H9 (cell line): ENCODE results near the gene ASTL. TPM values are rescaled to one million over a fixed set of nuclear protein-coding genes. Genes with fewer than 3 reads are reported as not detected.

Experiments
- DNase-seq: peaks from one replicate; pipeline ENCODE4 v3.0.0-alpha.2; 2017
- H2AFZ ChIP-seq: one replicate; pipeline ENCODE4 v1.6.1; 2013; ENCODE audit warnings: mild to moderate bottlenecking, low read length, control low read depth, moderate library complexity
- H2AK5ac ChIP-seq: 2 replicates; pipeline ENCODE4 v1.6.1; 2013; ENCODE audit warnings: low read length, control low read depth, mixed read lengths; ENCODE audit not compliant: insufficient read length
- H2BK120ac ChIP-seq: one replicate; pipeline ENCODE4 v1.6.1; 2013; ENCODE audit warnings: low read depth, mild to moderate bottlenecking, low read length, control low read depth, inconsistent platforms; ENCODE audit not compliant: poor library complexity, severe bottlenecking
- H2BK12ac ChIP-seq: 2 replicates; pipeline ENCODE4 v1.6.1; 2013; ENCODE audit warnings: low read length, control low read depth, mixed read lengths, low read depth; ENCODE audit not compliant: insufficient read length
- H2BK15ac ChIP-seq: 2 replicates; pipeline ENCODE4 v1.6.1; 2013; ENCODE audit warnings: low read depth, low read length, control low read depth
- H2BK20ac ChIP-seq: one replicate; pipeline ENCODE4 v1.6.1; 2013; ENCODE audit warnings: low read depth, mild to moderate bottlenecking, low read length, control low read depth, inconsistent platforms; ENCODE audit not compliant: poor library complexity, severe bottlenecking
- H2BK5ac ChIP-seq: 2 replicates; pipeline ENCODE4 v1.6.1; 2013; ENCODE audit warnings: low read length, control low read depth, mixed read lengths; ENCODE audit not compliant: insufficient read length
- H3K14ac ChIP-seq: 2 replicates; pipeline ENCODE4 v1.6.1; 2013; ENCODE audit warnings: low read length, control low read depth; ENCODE audit not compliant: insufficient read depth
- H3K18ac ChIP-seq: 2 replicates; pipeline ENCODE4 v1.6.1; 2013; ENCODE audit warnings: low read depth, mild to moderate bottlenecking, mixed read lengths, low read length, control low read depth; ENCODE audit not compliant: insufficient read length
- H3K23ac ChIP-seq: 2 replicates; pipeline ENCODE4 v1.6.1; 2013; ENCODE audit warnings: low read length, control low read depth, mixed read lengths, low read depth; ENCODE audit not compliant: insufficient read length
- H3K23me2 ChIP-seq: 2 replicates; pipeline ENCODE4 v1.6.1; 2013; ENCODE audit warnings: low read depth, mild to moderate bottlenecking, mixed read lengths, low read length, control low read depth; ENCODE audit not compliant: insufficient read length, poor library complexity, severe bottlenecking
- H3K27ac ChIP-seq: 2 replicates; pipeline ENCODE4 v1.5.1; 2013; ENCODE audit warnings: low read length, control low read depth, mixed read lengths, low read depth; ENCODE audit not compliant: insufficient read length
- H3K27me3 ChIP-seq: 2 replicates; pipeline ENCODE4 v1.6.1; 2013; ENCODE audit warnings: low read length, control low read depth, inconsistent platforms; ENCODE audit not compliant: insufficient read depth
- H3K4ac ChIP-seq: 2 replicates; pipeline ENCODE4 v1.6.1; 2013; ENCODE audit warnings: low read depth, mild to moderate bottlenecking, control low read depth, inconsistent platforms, low read length, moderate library complexity
- H3K4me1 ChIP-seq: 2 replicates; pipeline ENCODE4 v1.6.1; 2013; ENCODE audit warnings: low read length, control low read depth, inconsistent platforms; ENCODE audit not compliant: insufficient read depth
- H3K4me2 ChIP-seq: 2 replicates; pipeline ENCODE4 v1.6.1; 2013; ENCODE audit warnings: low read length, control low read depth, mixed read lengths; ENCODE audit not compliant: insufficient read length, insufficient read depth
- H3K56ac ChIP-seq: 2 replicates; pipeline ENCODE4 v1.6.1; 2013; ENCODE audit warnings: low read depth, mild to moderate bottlenecking, mixed read lengths, low read length, control low read depth; ENCODE audit not compliant: insufficient read length
- H3K79me1 ChIP-seq: 2 replicates; pipeline ENCODE4 v1.6.1; 2013; ENCODE audit warnings: low read depth, mild to moderate bottlenecking, moderate library complexity, low read length, control low read depth, inconsistent platforms; ENCODE audit not compliant: insufficient read depth, poor library complexity, severe bottlenecking
- H3K79me2 ChIP-seq: 2 replicates; pipeline ENCODE4 v1.6.1; 2013; ENCODE audit warnings: low read length, control low read depth, inconsistent platforms; ENCODE audit not compliant: insufficient read depth
- H3K9ac ChIP-seq: 2 replicates; pipeline ENCODE4 v1.6.1; 2013; ENCODE audit warnings: low read length, control low read depth, mixed read lengths; ENCODE audit not compliant: insufficient read length; ENCODE audit errors: extremely low read depth
- H3K9me3 ChIP-seq: one replicate; pipeline ENCODE4 v1.6.1; 2013; ENCODE audit warnings: low read depth, low read length, inconsistent platforms; ENCODE audit not compliant: control insufficient read depth
- H3T11ph ChIP-seq: one replicate; pipeline ENCODE4 v1.6.1; 2013; ENCODE audit warnings: mild to moderate bottlenecking, low read length, control low read depth, inconsistent platforms
- H4K20me1 ChIP-seq: one replicate; pipeline ENCODE4 v1.6.1; 2013; ENCODE audit not compliant: control insufficient read depth, insufficient read length, insufficient read depth
- H4K5ac ChIP-seq: 2 replicates; pipeline ENCODE4 v1.6.1; 2013; ENCODE audit warnings: low read depth, mild to moderate bottlenecking, mixed read lengths, low read length, control low read depth; ENCODE audit not compliant: insufficient read length
- H4K8ac ChIP-seq: replicated peaks from 2 replicates; pipeline ENCODE4 v1.6.1; 2013; ENCODE audit warnings: low read length, control low read depth, mixed read lengths, low read depth; ENCODE audit not compliant: insufficient read length
- H4K91ac ChIP-seq: 2 replicates; pipeline ENCODE4 v1.6.1; 2013; ENCODE audit warnings: low read depth, mild to moderate bottlenecking, moderate library complexity, mixed read lengths, low read length, control low read depth; ENCODE audit not compliant: insufficient read length
- H3K27ac Mint-ChIP-seq, 3 experiments: 2 replicates in 2 of 3; 3 replicates in 1 of 3; pipeline ENCODE4 v1.8.0; 2020 to 2021; ENCODE audit warnings: mixed read lengths in 3 of 3, mild to moderate bottlenecking in 1 of 3, moderate library complexity in 1 of 3
- H3K27me3 Mint-ChIP-seq: 2 replicates; pipeline ENCODE4 v1.8.0; 2021; ENCODE audit warnings: low read depth, mild to moderate bottlenecking, moderate library complexity, mixed read lengths
- H3K36me3 Mint-ChIP-seq, 3 experiments: 2 replicates in 2 of 3; 3 replicates in 1 of 3; pipeline ENCODE4 v1.8.0; 2020 to 2021; ENCODE audit warnings: low read depth in 3 of 3, mixed read lengths in 3 of 3; ENCODE audit not compliant: insufficient read depth in 1 of 3
- H3K4me1 Mint-ChIP-seq, 2 experiments: 2 replicates each; pipeline ENCODE4 v1.8.0; 2020; ENCODE audit warnings: mixed read lengths in 2 of 2
- H3K4me3 Mint-ChIP-seq, 2 experiments: 2 replicates in 1 of 2; 3 replicates in 1 of 2; pipeline ENCODE4 v1.8.0; 2020 to 2021; ENCODE audit warnings: mild to moderate bottlenecking in 2 of 2, mixed read lengths in 2 of 2, moderate library complexity in 1 of 2
- H3K9me3 Mint-ChIP-seq, 2 experiments: 2 replicates in 1 of 2; 3 replicates in 1 of 2; pipeline ENCODE4 v1.8.0; 2020; ENCODE audit warnings: mild to moderate bottlenecking in 2 of 2, mixed read lengths in 2 of 2, moderate library complexity in 1 of 2
- WGBS: extraction: QIAGEN DNeasy Blood & Tissue Kit; methylation state at CpG from one replicate; pipeline ENCODE4 v1.1.7; 2013; ENCODE audit warnings: missing lambda C conversion rate, low lambda C conversion rate, mixed read lengths; ENCODE audit not compliant: insufficient read length; ENCODE audit errors: extremely low coverage; 5-methylcytosine and 5-hydroxymethylcytosine counted together
- total RNA-seq: library from RNA; stranded (reverse); gene quantifications from 2 replicates; pipeline ENCODE4 v1.2.1, GENCODE V29; 2021
- TF ChIP-seq, protein P1 (sequence below): fragments of 200-600 bp; sonication (generic); conservative IDR thresholded peaks from 3 replicates; pipeline ENCODE4 v1.8.0; 2021; ENCODE audit warnings: antibody characterized with exemption, mild to moderate bottlenecking

The ASTL gene
- total RNA-seq, 1 experiment from 2014 or later = 0.81 TPM

DNA sequence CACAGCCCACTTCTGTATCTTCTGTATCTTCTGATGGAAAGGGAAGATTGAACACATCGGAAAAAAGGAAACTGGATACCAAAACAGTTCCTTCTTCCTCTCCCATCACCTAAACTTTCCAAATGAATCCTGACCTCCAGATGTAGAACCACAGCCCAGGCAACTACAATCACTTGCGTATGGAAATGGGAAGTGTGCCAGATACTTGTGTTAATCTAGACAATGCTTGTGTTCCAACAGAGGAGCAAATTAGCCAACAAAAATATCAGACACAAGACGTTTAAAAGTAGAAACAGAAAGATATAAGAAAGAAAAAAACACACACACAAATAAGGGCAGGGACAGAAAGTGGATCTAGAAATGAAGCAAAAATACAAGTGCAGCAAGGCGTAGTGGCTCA lies 38.4 kb upstream of the ASTL start:
- H3K36me3 Mint-ChIP-seq = no peaks in the 10 kb centered on the region
- Histone ChIP-seq H3T11ph (no peak overlapping the region), H3K23ac (no peak overlapping the region), H3K27ac (no peak overlapping the region), H2BK15ac (no peak overlapping the region), H4K8ac (no peak overlapping the region), H2BK5ac (no peak overlapping the region), H3K79me1 (no peaks in the 10 kb centered on the region), H3K9me3 (no peaks in the 10 kb centered on the region), H2AK5ac (no peak overlapping the region), H3K14ac (no peak overlapping the region), H3K23me2 (no peaks in the 10 kb centered on the region), H2BK12ac (no peak overlapping the region), H4K20me1 (no peaks in the 10 kb centered on the region), H3K4me1 (no peaks in the 10 kb centered on the region), H4K91ac (no peak overlapping the region), H2BK20ac (no peak overlapping the region), H3K9ac (no peak overlapping the region), H3K79me2 (no peaks in the 10 kb centered on the region), H4K5ac (no peak overlapping the region), H3K4me2 (no peak overlapping the region), H3K27me3 (no peaks in the 10 kb centered on the region), H2BK120ac (no peak overlapping the region), H3K4ac (no peak overlapping the region), H3K18ac (no peak overlapping the region), H3K56ac (no peak overlapping the region), H2AFZ (no peak overlapping the region)
- DNase-seq = no peak
- TF ChIP-seq, protein P1, sequence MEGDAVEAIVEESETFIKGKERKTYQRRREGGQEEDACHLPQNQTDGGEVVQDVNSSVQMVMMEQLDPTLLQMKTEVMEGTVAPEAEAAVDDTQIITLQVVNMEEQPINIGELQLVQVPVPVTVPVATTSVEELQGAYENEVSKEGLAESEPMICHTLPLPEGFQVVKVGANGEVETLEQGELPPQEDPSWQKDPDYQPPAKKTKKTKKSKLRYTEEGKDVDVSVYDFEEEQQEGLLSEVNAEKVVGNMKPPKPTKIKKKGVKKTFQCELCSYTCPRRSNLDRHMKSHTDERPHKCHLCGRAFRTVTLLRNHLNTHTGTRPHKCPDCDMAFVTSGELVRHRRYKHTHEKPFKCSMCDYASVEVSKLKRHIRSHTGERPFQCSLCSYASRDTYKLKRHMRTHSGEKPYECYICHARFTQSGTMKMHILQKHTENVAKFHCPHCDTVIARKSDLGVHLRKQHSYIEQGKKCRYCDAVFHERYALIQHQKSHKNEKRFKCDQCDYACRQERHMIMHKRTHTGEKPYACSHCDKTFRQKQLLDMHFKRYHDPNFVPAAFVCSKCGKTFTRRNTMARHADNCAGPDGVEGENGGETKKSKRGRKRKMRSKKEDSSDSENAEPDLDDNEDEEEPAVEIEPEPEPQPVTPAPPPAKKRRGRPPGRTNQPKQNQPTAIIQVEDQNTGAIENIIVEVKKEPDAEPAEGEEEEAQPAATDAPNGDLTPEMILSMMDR = no peak
- H3K4me1 Mint-ChIP-seq = no peaks in the 10 kb centered on the region
- H3K9me3 Mint-ChIP-seq = no peaks in the 10 kb centered on the region
- WGBS = no CpG with 5 or more reads among the region's 4 CpGs
- peaks cover 4% of the 10 kb centered on the region for H3K27me3 Mint-ChIP-seq
- H3K27ac Mint-ChIP-seq = no peak overlapping the region; a peak in 1 of 7 replicates
- no peak overlapping the region for H3K4me3 Mint-ChIP-seq
